Smooth muscle cell (in vitro differentiated cells): ENCODE data around the gene PLPP3. TPM values are rescaled to one million over a fixed set of nuclear protein-coding genes. Genes with fewer than 3 reads are reported as not detected.

Experiments
- DNase-seq: peaks from one replicate; lab custom pipeline; 2025; ENCODE audit not compliant: unreplicated experiment; lab: John Stamatoyannopoulos, UW
- H2AFZ ChIP-seq: fragments of 200-600 bp; sonication (generic); 2 replicates; pipeline ENCODE4 v1.6.0; 2016; ENCODE audit warnings: antibody characterized with exemption, low read depth, mild to moderate bottlenecking
- H3F3A ChIP-seq: fragments of 200-600 bp; sonication (generic); 2 replicates; pipeline ENCODE4 v1.6.0; 2017; ENCODE audit warnings: antibody characterized with exemption, low read depth
- H3K27ac ChIP-seq: fragments of 200-600 bp; sonication (generic); 2 replicates; pipeline ENCODE4 v1.5.1; 2016; ENCODE audit warnings: low read depth, mild to moderate bottlenecking
- H3K27me3 ChIP-seq: fragments of 200-600 bp; sonication (generic); 2 replicates; pipeline ENCODE4 v1.6.1; 2016; ENCODE audit warnings: low read depth, mild to moderate bottlenecking
- H3K36me3 ChIP-seq: fragments of 200-600 bp; sonication (generic); 2 replicates; pipeline ENCODE4 v1.5.1; 2016; ENCODE audit warnings: low read depth
- H3K4me1 ChIP-seq: fragments of 200-600 bp; sonication (generic); 2 replicates; pipeline ENCODE4 v1.5.1; 2016; ENCODE audit warnings: low read depth
- H3K4me2 ChIP-seq: fragments of 200-600 bp; sonication (generic); 2 replicates; pipeline ENCODE4 v1.6.0; 2016; ENCODE audit warnings: mild to moderate bottlenecking
- H3K4me3 ChIP-seq: fragments of 200-600 bp; sonication (generic); 2 replicates; pipeline ENCODE4 v1.5.1; 2016; ENCODE audit warnings: mild to moderate bottlenecking
- H3K79me2 ChIP-seq: fragments of 200-600 bp; sonication (generic); 2 replicates; pipeline ENCODE4 v1.6.0; 2016; ENCODE audit warnings: low read depth, mild to moderate bottlenecking
- H3K9ac ChIP-seq: fragments of 200-600 bp; sonication (generic); 2 replicates; pipeline ENCODE4 v1.6.0; 2016; ENCODE audit warnings: low read depth
- H3K9me3 ChIP-seq: fragments of 200-600 bp; sonication (generic); replicated peaks from 2 replicates; pipeline ENCODE4 v1.5.1; 2016; ENCODE audit warnings: low read depth
- H4K20me1 ChIP-seq: fragments of 200-600 bp; sonication (generic); 2 replicates; pipeline ENCODE4 v1.6.0; 2016; ENCODE audit warnings: low read depth
- CTCF ChIP-seq: fragments of 200-600 bp; sonication (generic); IDR thresholded peaks from 2 replicates; pipeline ENCODE4 v1.5.1; 2017; ENCODE audit warnings: borderline replicate concordance, mild to moderate bottlenecking, antibody characterized with exemption; ENCODE audit not compliant: insufficient read depth, poor library complexity, severe bottlenecking
- WGBS: methylation state at CpG from one replicate; pipeline ENCODE4 v1.1.7; 2016; ENCODE audit warnings: low lambda C conversion rate; 5-methylcytosine and 5-hydroxymethylcytosine counted together
- polyA plus RNA-seq: library from polyadenylated mRNA; unstranded; fragments of >200 nt; fragmentation: Nextera tagmentation; extraction: Ambion mirVana; gene quantifications from 2 replicates; pipeline ENCODE4 v1.2.1, GENCODE V29; 2016
- total RNA-seq: library from RNA; depleted of rRNA; stranded (reverse); fragments of >200 nt; gene quantifications from 2 replicates; pipeline ENCODE4 v1.2.3, GENCODE V29; 2014

PLPP3 gene
- total and polyA plus RNA-seq, 2 experiments from 2014 or later = 56.9 to 81.5 TPM

- H3F3A ChIP-seq = no peaks in the 10 kb centered on the region
- 88% methylated on average over 5 of the region's 5 CpGs for WGBS
- no peaks in the 10 kb centered on the region for H3K4me1 ChIP-seq
- H3K9me3 ChIP-seq = no peaks in the 10 kb centered on the region
- no peaks in the 10 kb centered on the region for H3K36me3 ChIP-seq
- peaks cover 9% of the 10 kb centered on the region for H3K27me3 ChIP-seq
- no peak overlapping the region for H3K27ac ChIP-seq
- no peak overlapping the region for H2AFZ ChIP-seq
- no peak for TF ChIP-seq CTCF
- no peak overlapping the region for H3K4me3 ChIP-seq
- H3K9ac ChIP-seq = no peak overlapping the region
- DNase-seq = no peak
- H3K79me2 ChIP-seq = no peaks in the 10 kb centered on the region
- H3K4me2 ChIP-seq = no peak overlapping the region
- H4K20me1 ChIP-seq = no peaks in the 10 kb centered on the region
These were observed 109.6 kb downstream of the PLPP3 start for GRCh38 chr1:56469640-56470371.

- Histone ChIP-seq H3K27ac (no peak overlapping the region), H3K9ac (no peak overlapping the region), H3K79me2 (no peaks in the 10 kb centered on the region), H4K20me1 (no peaks in the 10 kb centered on the region), H3K9me3 (no peaks in the 10 kb centered on the region), H3F3A (no peaks in the 10 kb centered on the region), H3K4me3 (no peak overlapping the region), H3K36me3 (no peaks in the 10 kb centered on the region), H2AFZ (no peak overlapping the region), H3K4me1 (no peaks in the 10 kb centered on the region), H3K27me3 (peaks cover 9% of the 10 kb centered on the region), H3K4me2 (no peak overlapping the region)
- WGBS = 84% methylated on average over 7 of the region's 7 CpGs
- no peak for TF ChIP-seq CTCF
- no peak for DNase-seq
These were observed 110.8 kb downstream of the PLPP3 start for GRCh38 chr1:56468518-56468917.

GRCh38 chr1:56466538-56466937, 112.8 kb downstream of the PLPP3 start:
- Histone ChIP-seq H3K4me3 (no peak overlapping the region), H3K9me3 (no peaks in the 10 kb centered on the region), H3K4me1 (no peaks in the 10 kb centered on the region), H3F3A (no peaks in the 10 kb centered on the region), H3K27ac (no peak overlapping the region), H3K9ac (no peak overlapping the region), H3K27me3 (peaks cover 5% of the 10 kb centered on the region), H3K36me3 (no peaks in the 10 kb centered on the region), H2AFZ (no peak overlapping the region), H4K20me1 (no peaks in the 10 kb centered on the region), H3K79me2 (no peaks in the 10 kb centered on the region), H3K4me2 (no peak overlapping the region)
- TF ChIP-seq CTCF = no peak
- DNase-seq = no peak
- WGBS = 100% methylated on average over 1 of the region's 1 CpG

- H3K9ac ChIP-seq = no peak overlapping the region
- no peak overlapping the region for H2AFZ ChIP-seq
- no peaks in the 10 kb centered on the region for H3K36me3 ChIP-seq
- H3K4me1 ChIP-seq = no peaks in the 10 kb centered on the region
- DNase-seq = no peak
- H3F3A ChIP-seq = no peaks in the 10 kb centered on the region
- H3K4me2 ChIP-seq = no peak overlapping the region
- no peaks in the 10 kb centered on the region for H3K79me2 ChIP-seq
- no peaks in the 10 kb centered on the region for H4K20me1 ChIP-seq
- no peak for TF ChIP-seq CTCF
- H3K27me3 ChIP-seq = no peaks in the 10 kb centered on the region
- H3K27ac ChIP-seq = no peak overlapping the region
- no peak overlapping the region for H3K4me3 ChIP-seq
- 84% methylated on average over 4 of the region's 4 CpGs for WGBS
- H3K9me3 ChIP-seq = no peaks in the 10 kb centered on the region
These were observed 115.1 kb downstream of the PLPP3 start for GRCh38 chr1:56464294-56464693.
